NT2/D1 (cell line): ENCODE measurements around the gene SLC6A2.

ENCODE experiments used
- SUZ12 ChIP-seq: IDR thresholded peaks from 2 replicates; pipeline ENCODE4 v1.6.1; 2011; ENCODE audit not compliant: insufficient read length, insufficient read depth; ENCODE audit errors: extremely low read depth
- YY1 ChIP-seq: IDR thresholded peaks from 2 replicates; pipeline ENCODE4 v1.6.1; 2011; ENCODE audit not compliant: insufficient read length, insufficient read depth
- ZNF274 ChIP-seq: IDR thresholded peaks from 2 replicates; pipeline ENCODE4 v1.6.1; 2011; ENCODE audit warnings: mild to moderate bottlenecking, low read depth, low read length

DNA sequence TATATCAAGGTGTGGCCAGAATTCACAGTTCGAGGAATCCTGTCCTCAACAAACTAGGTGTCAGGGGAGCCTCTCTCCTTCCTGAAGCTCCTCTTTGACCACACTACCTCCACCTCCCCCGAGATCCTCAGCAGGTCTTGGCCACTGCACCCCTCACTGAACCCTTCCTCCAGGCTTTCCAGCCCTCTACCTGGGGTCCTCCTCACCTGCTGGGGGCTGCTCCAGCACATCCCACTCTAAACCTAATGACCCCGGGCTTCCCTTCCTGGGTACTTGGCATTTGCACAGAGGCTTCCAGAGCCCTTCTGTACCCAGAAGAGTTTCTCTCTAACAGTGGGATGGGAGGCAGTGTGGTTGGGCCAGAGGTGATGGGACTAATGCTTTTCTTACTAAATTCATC is 9.7 kb downstream of the SLC6A2 start:
- no peak for TF ChIP-seq YY1
- TF ChIP-seq ZNF274, result no peak
- TF ChIP-seq SUZ12, result no peak
